Activated CD4-positive, alpha-beta T cell treated with anti-CD3 and anti-CD28 coated beads, Interleukin-2, Interleukin-6, amounts not matched to agents 100 ng/mL and 50 ng/mL, durations not matched to agents 16 hours and 8 hours (primary cell): ENCODE measurements around the gene MRGPRF.
A peak's percentile ranks its signal among the peaks of the same experiment; 100 is the strongest.
"Not testable (repeated sequence)": the region's sequence is repeated elsewhere in the genome, so short reads cannot be mapped to it uniquely, and the experiment has no call there.

ENCODE experiments used
- DNase-seq: peaks from one replicate; pipeline ENCODE4 v3.0.0-alpha.2; 2020

MRGPRF gene

GRCh38 chr11:68980776-68981065 lies 32.3 kb downstream of the MRGPRF start, which contains the start of gene MRGPRD:
TSS of gene MRGPRD (minus strand) at chr11:68980986. CDS start at chr11:68980986, 0 bp downstream.
- DNase-seq = no peak

GRCh38 chr11:68979931-68980775 lies 32.9 kb downstream of the MRGPRF start:
- no peak for DNase-seq

DNA sequence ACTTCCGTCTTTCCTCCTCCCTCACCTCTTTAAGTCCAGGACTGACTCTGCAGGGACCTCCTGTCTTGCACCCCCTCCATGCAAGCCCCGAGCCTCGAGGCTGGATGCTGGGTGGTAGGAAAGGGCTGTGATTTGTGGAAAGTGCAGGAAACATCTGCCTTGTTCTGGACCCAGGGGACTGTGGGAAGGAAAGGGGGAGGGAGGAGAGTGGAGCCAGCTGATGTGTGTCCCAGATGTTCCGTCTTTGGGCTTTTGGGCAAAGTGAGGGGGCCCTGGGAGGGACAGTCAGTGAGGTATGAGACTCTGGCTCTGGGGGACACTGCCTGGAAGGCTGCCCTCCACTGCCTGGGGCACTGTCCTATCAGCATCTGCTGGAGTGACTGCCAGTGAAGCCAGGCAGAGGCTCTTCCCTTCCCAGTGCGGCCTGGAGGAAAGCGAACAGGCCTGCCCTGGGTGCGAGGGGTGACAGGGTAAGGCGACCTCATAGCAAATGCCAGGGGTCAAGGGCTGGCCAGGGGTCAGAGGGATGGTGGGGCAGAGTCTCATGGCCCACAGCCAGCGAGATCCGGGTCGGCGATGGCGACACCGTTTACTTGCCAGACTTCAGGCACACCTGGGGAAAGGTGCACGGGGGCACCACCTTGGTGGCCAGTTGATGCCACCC lies 34.0 kb downstream of the MRGPRF start:
- no peak for DNase-seq

- no peak for DNase-seq
Measured at GRCh38 chr11:68978626-68978930, 34.5 kb downstream of the MRGPRF start.

DNA sequence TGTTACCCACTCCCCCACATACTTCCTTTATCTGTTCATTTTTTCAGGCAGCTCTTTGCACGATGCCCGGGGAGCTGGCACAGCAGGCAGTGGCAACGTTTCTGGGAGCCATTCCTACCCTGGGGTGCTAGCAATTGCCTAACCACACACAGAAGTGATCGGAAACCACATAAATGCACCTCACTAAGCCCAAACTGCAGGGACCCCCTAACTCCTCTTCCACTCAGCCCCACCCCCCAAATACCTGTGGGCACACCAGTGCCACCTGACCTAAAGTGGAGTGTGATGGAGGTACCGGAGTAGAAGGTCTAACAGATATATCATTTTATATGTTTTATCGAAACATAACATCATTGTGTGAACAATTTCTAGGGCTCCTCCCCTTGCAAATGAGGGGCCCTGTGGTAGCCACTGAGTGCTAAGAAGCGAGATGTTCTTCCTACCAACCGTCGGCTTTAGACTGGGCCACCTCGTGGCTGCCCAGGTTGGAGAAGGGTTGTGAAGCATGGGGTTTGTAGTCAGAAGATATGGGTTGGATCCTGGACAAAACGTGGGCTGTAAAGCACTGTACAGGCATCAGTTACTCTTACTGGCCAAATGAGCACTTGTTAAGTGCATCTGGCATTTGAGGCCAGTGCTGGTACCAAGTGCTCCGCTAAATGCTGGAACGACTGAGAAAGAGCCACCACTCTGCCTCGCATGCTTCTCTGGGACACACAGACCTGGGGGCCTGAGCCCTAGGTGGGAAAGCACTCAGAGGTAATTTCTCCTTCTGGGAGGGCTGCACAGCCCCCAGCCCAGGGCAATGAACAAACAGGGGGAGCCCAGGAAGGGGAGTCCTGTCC lies 35.0 kb downstream of the MRGPRF start:
- no peak for DNase-seq

GRCh38 chr11:68976563-68976962 lies 36.5 kb downstream of the MRGPRF start:
- no peak for DNase-seq

- no peak for DNase-seq
Measured at GRCh38 chr11:68976095-68976494, 37.0 kb downstream of the MRGPRF start.

GRCh38 chr11:68974421-68975194 lies 38.4 kb downstream of the MRGPRF start:
- DNase-seq = peak; percentile 50

DNA sequence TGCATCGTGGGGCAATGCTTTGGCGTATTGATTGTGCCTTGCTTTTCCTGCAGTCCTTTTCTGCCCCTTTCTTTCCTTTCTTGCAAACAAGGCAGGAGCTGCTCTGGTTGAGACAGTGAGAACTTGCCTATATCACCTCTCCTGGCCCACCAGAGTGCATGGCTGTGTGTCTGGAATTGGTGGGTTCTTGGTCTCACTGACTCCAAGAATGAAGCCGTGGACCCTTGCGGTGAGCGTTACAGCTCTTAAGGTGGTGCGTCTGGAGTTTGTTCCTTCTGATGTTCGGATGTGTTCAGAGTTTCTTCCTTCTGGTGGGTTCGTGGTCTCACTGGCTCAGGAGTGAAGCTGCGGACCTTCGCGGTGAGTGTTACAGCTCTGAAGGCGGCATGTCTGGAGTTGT lies 39.3 kb downstream of the MRGPRF start:
- not testable (repeated sequence) for DNase-seq

- no peak for DNase-seq
Measured at GRCh38 chr11:68973219-68973618, 39.8 kb downstream of the MRGPRF start.

GRCh38 chr11:68970921-68971636 lies 42.0 kb downstream of the MRGPRF start:
- DNase-seq = no peak

DNA sequence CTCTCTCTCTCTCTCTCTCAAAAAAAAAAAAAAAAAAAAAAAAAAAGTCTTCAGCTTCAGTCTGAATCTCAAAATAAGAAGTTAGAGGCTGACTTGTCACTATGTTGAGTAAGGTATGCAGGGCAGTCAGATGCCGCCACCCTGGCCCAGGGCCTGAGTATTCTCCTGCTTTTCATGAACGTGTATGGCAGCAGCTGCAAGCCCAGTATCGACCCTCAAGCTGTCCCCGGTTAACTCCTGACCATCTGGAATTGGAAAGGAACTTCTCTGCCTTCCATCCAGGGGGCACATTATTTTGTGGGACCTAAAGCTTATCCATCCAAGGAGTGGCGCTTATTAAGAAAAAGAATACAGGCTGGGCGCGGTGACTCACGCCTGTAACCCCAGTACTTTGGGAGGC lies 43.7 kb downstream of the MRGPRF start:
- DNase-seq = no peak

GRCh38 chr11:68968306-68969250 lies 44.5 kb downstream of the MRGPRF start:
- DNase-seq = no peak

GRCh38 chr11:68966894-68967780 lies 45.9 kb downstream of the MRGPRF start:
- DNase-seq = no peak

GRCh38 chr11:68965901-68966853 lies 46.9 kb downstream of the MRGPRF start:
- DNase-seq = no peak

- no peak for DNase-seq
Measured at GRCh38 chr11:68963779-68964178, 49.3 kb downstream of the MRGPRF start.

- no peak for DNase-seq
Measured at GRCh38 chr11:68962527-68963250, 50.4 kb downstream of the MRGPRF start.

- DNase-seq = no peak
Measured at GRCh38 chr11:68961245-68961644, 51.8 kb downstream of the MRGPRF start.
